Keratinocyte (primary cell): Measurements from ENCODE around the gene DFFB. TPM values are rescaled to one million over a fixed set of nuclear protein-coding genes. Genes with fewer than 3 reads are reported as not detected.

ENCODE experiments used
- DNase-seq: peaks from one replicate; pipeline ENCODE4 v3.0.0-alpha.2; 2011; ENCODE audit warnings: low read depth, missing footprints, low spot score
- FAIRE-seq: peaks from 2 replicates; lab custom pipeline; 2011; peaks lifted over from hg19 to GRCh38; lab: Jason Lieb, UNC
- H2AFZ ChIP-seq: 2 replicates; pipeline ENCODE4 v1.6.0; 2012; ENCODE audit warnings: low read length, control low read depth, inconsistent platforms; ENCODE audit not compliant: control insufficient read depth
- H3K27ac ChIP-seq: 2 replicates; pipeline ENCODE4 v1.5.1; 2011; ENCODE audit warnings: low read length; ENCODE audit not compliant: control insufficient read depth, insufficient read depth
- H3K27me3 ChIP-seq: 3 replicates; pipeline ENCODE4 v1.6.0; 2011; ENCODE audit warnings: low read length; ENCODE audit not compliant: control insufficient read depth, insufficient read depth; ENCODE audit errors: extremely low read depth
- H3K36me3 ChIP-seq, 2 experiments: 2 replicates in 1 of 2; 3 replicates in 1 of 2; pipeline ENCODE4 v1.5.1; 2011; ENCODE audit warnings: low read length in 2 of 2, mild to moderate bottlenecking in 1 of 2; ENCODE audit not compliant: control insufficient read depth in 2 of 2, insufficient read depth in 2 of 2; ENCODE audit errors: extremely low read depth in 1 of 2
- H3K4me1 ChIP-seq: 3 replicates; pipeline ENCODE4 v1.5.1; 2011; ENCODE audit warnings: low read length; ENCODE audit not compliant: control insufficient read depth, insufficient read depth; ENCODE audit errors: extremely low read depth
- H3K4me2 ChIP-seq: 3 replicates; pipeline ENCODE4 v1.6.0; 2011; ENCODE audit warnings: low read depth, low read length; ENCODE audit not compliant: control insufficient read depth, insufficient read depth; ENCODE audit errors: extremely low read depth
- H3K4me3 ChIP-seq, 3 experiments: fragments of 200-600 bp in 1 of 3; sonication (generic) in 1 of 3; 2 replicates in 2 of 3; 3 replicates in 1 of 3; pipeline ENCODE4 v1.5.1; 2011 to 2016; ENCODE audit warnings: low read length in 3 of 3, mild to moderate bottlenecking in 3 of 3, control low read depth in 2 of 3, inconsistent platforms in 1 of 3, low read depth in 1 of 3, mixed read lengths in 1 of 3, mixed run types in 1 of 3, moderate library complexity in 1 of 3; ENCODE audit not compliant: control insufficient read depth in 2 of 3, insufficient read depth in 2 of 3; ENCODE audit errors: extremely low read depth in 1 of 3
- H3K79me2 ChIP-seq: 2 replicates; pipeline ENCODE4 v1.6.0; 2012; ENCODE audit warnings: low read length; ENCODE audit not compliant: control insufficient read depth, insufficient read depth
- H3K9ac ChIP-seq: 3 replicates; pipeline ENCODE4 v1.6.0; 2011; ENCODE audit warnings: low read length; ENCODE audit not compliant: control insufficient read depth, insufficient read depth; ENCODE audit errors: extremely low read depth
- H3K9me1 ChIP-seq: 3 replicates; pipeline ENCODE4 v1.6.0; 2011; ENCODE audit warnings: low read length; ENCODE audit not compliant: control insufficient read depth, insufficient read depth; ENCODE audit errors: extremely low read depth
- H3K9me3 ChIP-seq: 2 replicates; pipeline ENCODE4 v1.5.1; 2012; ENCODE audit warnings: low read depth, low read length; ENCODE audit not compliant: control insufficient read depth
- H4K20me1 ChIP-seq: 3 replicates; pipeline ENCODE4 v1.6.0; 2011; ENCODE audit warnings: low read length; ENCODE audit not compliant: control insufficient read depth, insufficient read depth; ENCODE audit errors: extremely low read depth
- EZH2 ChIP-seq: IDR thresholded peaks from one replicate; pipeline ENCODE4 v1.6.1; 2012; ENCODE audit warnings: inconsistent platforms, mild to moderate bottlenecking, low read length, moderate library complexity
- dilution Hi-C: fragments of 300-500 bp; cut with MboI; formaldehyde crosslinking; loops from one replicate; pipeline ENCODE4 v1.7.0; 2020; ENCODE audit warnings: low sequenced_read_pairs; ENCODE audit not compliant: extremely low pct_ligation_motif_present
- polyA plus RNA-seq, 5 experiments: library from polyadenylated mRNA; depleted of rRNA in 3 of 5; stranded (reverse) in 3 of 5; stranded (forward) in 1 of 5; unstranded in 1 of 5; fragments of >200 nt; gene quantifications; 1 replicate in 1 of 5; 2 replicates in 3 of 5; 3 replicates in 1 of 5; pipeline versions ENCODE4 v1.2.1 to v1.2.3, GENCODE V29; 2011 to 2012; ENCODE audit warnings: missing spikeins in 2 of 5, low read depth in 1 of 5, low replicate concordance in 1 of 5
- TF ChIP-seq, protein P1 (sequence below), 3 experiments: IDR thresholded peaks in 1 of 3; conservative IDR thresholded peaks in 1 of 3; optimal IDR thresholded peaks in 1 of 3; 2 replicates in 2 of 3; 3 replicates in 1 of 3; pipeline versions ENCODE3 to v1.5.1; 2011; ENCODE audit warnings: low read length in 3 of 3, mild to moderate bottlenecking in 3 of 3, moderate library complexity in 2 of 3, control low read depth in 1 of 3, inconsistent platforms in 1 of 3; ENCODE audit not compliant: insufficient read depth in 2 of 3; ENCODE audit errors: extremely low read depth in 1 of 3

The DFFB gene
- polyA plus RNA-seq, 1 donor (not counting 4 experiments of a cell fraction or from before 2014, with no cell fraction given): 5.2 TPM

- dilution Hi-C loops: no loop called here
- DNase-seq (no peak), FAIRE-seq (no peak)
- H3K9ac ChIP-seq: no peak overlapping the region
- no peak overlapping the region for H2AFZ ChIP-seq
- H3K36me3 ChIP-seq: no peaks in the 10 kb centered on the region
- no peak overlapping the region for H3K4me3 ChIP-seq
- no peaks in the 10 kb centered on the region for H3K27me3 ChIP-seq
- H3K9me1 ChIP-seq: no peaks in the 10 kb centered on the region
- H3K4me1 ChIP-seq: no peaks in the 10 kb centered on the region
- H3K27ac ChIP-seq: no peak overlapping the region
- H4K20me1 ChIP-seq: no peaks in the 10 kb centered on the region
- no peaks in the 10 kb centered on the region for H3K79me2 ChIP-seq
- no peak overlapping the region for H3K4me2 ChIP-seq
- peaks cover 6% of the 10 kb centered on the region for H3K9me3 ChIP-seq
- TF ChIP-seq, protein P1, sequence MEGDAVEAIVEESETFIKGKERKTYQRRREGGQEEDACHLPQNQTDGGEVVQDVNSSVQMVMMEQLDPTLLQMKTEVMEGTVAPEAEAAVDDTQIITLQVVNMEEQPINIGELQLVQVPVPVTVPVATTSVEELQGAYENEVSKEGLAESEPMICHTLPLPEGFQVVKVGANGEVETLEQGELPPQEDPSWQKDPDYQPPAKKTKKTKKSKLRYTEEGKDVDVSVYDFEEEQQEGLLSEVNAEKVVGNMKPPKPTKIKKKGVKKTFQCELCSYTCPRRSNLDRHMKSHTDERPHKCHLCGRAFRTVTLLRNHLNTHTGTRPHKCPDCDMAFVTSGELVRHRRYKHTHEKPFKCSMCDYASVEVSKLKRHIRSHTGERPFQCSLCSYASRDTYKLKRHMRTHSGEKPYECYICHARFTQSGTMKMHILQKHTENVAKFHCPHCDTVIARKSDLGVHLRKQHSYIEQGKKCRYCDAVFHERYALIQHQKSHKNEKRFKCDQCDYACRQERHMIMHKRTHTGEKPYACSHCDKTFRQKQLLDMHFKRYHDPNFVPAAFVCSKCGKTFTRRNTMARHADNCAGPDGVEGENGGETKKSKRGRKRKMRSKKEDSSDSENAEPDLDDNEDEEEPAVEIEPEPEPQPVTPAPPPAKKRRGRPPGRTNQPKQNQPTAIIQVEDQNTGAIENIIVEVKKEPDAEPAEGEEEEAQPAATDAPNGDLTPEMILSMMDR (optimal IDR thresholded peaks at IDR 0.05 in 1 of 3, IDR thresholded peaks at IDR 0.05 in 1 of 3, conservative IDR thresholded peaks at IDR 0.05 in 1 of 3; ENCODE audit: extremely low read depth in 1 of 3, insufficient read depth in 2 of 3, low read length in 3 of 3): no peak
- TF ChIP-seq EZH2: no peak
These were observed 71.3 kb downstream of the DFFB start for GRCh38 chr1:3928586-3928985.

GRCh38 chr1:3929126-3929525, 71.8 kb downstream of the DFFB start:
- no peak overlapping the region for H3K9ac ChIP-seq
- no peaks in the 10 kb centered on the region for H3K4me1 ChIP-seq
- no peak for TF ChIP-seq EZH2
- TF ChIP-seq, protein P1 (optimal IDR thresholded peaks at IDR 0.05 in 1 of 3, IDR thresholded peaks at IDR 0.05 in 1 of 3, conservative IDR thresholded peaks at IDR 0.05 in 1 of 3; ENCODE audit: extremely low read depth in 1 of 3, insufficient read depth in 2 of 3, low read length in 3 of 3): no peak
- H3K4me3 ChIP-seq: no peak overlapping the region
- H3K9me1 ChIP-seq: no peaks in the 10 kb centered on the region
- no peak overlapping the region for H3K4me2 ChIP-seq
- H3K27ac ChIP-seq: no peak overlapping the region
- H3K9me3 ChIP-seq: peaks cover 6% of the 10 kb centered on the region
- DNase-seq: no peak
- no peaks in the 10 kb centered on the region for H3K36me3 ChIP-seq
- no peak overlapping the region for H2AFZ ChIP-seq
- dilution Hi-C loops: no loop called here
- no peaks in the 10 kb centered on the region for H3K79me2 ChIP-seq
- H4K20me1 ChIP-seq: no peaks in the 10 kb centered on the region
- no peak for FAIRE-seq
- H3K27me3 ChIP-seq: no peaks in the 10 kb centered on the region
